GM19025 (cell line): Measurements from ENCODE around the gene UBA1.

Experiments
- ATAC-seq: cut with Tn5 transposase; IDR thresholded peaks from one replicate; pipeline ENCODE4 v1.9.1; 2021; ENCODE audit warnings: mild to moderate bottlenecking, low read depth, moderate library complexity; ENCODE audit not compliant: unreplicated experiment

UBA1 gene

DNA sequence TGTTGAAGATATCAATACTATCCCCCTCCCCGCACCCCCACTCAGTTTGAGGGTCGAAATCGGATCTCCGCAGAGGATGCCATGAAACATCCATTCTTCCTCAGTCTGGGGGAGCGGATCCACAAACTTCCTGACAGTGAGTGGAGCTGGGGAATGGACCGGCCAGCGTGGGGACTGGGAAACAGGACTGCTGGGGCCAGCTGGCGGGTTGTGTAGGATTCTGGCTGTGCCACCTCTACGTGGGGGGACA lies 33.6 kb downstream of the UBA1 start:
- ATAC-seq: no peak

DNA sequence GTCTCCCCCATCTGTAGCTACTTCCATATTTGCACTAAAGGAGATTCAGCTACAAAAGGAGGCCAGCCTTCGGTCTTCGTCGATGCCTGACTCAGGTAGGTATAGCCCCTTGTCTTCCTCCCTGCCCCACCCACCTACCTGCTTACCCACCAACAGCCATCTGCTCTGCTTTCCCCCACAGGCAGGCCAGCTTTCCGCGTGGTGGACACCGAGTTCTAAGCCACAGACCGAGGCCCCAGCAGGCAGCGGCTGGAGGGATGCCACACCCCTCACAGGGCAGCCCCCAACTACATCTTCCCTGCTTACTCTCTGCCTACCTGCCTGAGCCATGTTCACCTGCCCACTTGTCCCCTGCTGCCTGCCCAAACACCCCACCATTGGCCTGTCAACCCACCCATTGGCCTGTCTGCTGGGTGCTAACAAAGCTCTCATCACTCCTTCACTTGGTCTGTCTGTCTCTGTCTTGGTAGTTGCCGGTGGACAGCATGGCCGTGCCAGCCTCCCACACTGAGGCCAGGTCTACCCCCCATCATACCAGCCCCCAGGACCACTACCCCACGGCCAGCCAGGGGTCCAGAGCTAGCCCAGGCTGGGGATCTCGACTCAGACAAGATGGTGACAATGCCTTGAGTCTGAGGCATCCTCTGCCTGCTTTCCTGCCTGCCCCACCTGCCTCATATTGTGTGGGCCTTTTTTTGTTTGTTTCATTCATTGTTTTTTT lies 35.1 kb downstream of the UBA1 start:
- no peak for ATAC-seq

DNA sequence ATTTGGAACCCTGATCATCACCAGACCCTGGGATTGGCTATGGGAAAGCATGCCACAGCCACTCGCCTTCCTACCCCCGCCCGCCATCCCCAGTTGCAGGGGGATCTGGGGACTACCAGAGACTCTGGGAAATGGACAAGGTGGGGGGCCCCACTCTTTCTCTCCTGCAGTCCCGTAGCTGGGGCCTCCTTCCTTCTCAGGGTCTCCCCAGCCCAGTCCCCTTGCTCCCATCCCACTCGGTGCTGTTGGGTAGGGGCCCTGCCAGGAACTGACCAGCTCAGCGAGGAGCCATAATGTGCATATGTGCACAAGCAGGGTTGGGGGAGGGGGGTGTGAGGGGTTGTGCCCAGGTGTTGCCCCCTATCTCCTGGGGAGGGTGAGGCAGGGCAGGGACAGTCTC lies 35.8 kb downstream of the UBA1 start:
- ATAC-seq: no peak

DNA sequence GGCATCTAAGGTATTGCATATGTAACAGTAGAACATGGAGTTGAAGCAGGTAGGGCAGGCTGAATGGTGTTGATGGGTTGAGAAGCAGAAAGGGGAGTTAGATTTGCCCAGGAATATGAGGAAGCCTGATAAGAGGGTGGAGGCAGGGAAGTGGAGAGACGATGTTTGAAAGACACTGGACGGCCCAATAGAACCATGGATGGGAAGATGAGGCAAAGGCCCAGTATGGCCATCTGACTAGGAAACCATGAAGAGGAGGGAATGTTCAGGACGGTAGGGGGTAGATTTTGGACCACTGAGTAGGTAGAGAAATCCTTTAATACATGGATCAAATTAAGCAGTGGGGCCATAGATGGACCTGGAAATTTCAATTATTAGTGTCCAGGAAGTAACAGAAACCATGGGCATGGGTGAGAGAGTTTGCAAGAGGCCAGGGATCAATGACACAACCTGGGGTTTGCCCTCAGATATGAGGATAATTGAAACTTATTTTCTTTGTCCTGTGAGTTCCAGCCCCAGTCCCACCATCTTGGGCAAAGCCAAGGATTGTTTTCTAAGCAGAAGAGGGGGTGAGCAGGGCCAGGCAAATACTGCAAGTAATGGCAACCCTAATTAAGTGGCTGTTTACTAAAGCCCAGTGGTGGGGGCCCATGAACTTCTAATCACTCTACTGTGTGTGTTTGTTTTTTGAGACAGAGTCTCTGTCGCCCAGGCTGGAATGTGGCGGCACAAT lies 36.7 kb downstream of the UBA1 start:
- no peak for ATAC-seq

DNA sequence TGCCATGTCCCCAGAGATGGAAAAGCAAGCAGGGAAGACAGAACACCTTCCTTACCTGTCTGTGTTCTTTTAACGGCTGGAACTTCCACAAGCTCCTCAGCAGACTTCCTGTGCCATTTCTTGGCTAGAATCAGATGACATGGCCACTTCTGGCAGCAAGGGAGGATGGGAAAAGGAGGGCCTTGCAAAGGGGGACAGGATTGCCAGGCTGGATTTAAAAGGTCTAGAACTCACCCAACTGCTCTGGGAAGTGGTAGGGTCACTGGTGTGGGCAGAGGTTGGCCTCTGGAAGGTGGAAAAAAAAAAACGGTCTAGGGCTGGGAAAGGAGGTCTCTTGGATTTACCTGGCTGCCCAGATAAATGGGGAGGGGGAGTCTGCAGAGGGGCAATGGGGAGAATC lies 37.5 kb downstream of the UBA1 start:
- ATAC-seq: no peak

DNA sequence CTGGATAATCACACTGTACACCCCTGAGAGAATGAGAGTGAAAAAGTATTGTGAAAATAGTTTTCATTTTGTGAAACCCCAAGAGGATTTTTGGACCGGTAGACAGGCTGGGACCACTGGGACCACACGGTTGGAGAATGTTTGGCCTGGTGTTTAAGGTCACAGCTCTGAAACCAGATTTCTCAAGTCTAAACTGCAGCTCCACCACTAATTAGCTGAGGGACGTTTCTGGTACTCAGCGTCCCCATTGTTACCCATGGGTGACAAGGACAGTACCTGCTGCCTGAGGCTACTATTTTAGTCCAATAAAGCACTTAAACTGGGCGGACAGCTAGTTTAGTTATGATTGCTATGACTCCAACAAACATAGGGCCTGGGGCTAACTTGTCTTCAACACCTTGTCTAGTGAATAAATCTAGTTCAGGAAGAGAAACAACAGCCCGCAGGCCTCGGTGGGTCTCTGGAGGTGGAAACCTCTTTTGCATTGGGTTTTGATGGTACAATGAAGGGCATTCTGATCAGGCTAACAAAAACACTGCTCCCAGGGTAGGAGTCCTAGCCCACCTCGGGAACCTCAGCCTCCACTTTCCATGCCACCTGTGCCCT lies 38.7 kb downstream of the UBA1 start:
- no peak for ATAC-seq

DNA sequence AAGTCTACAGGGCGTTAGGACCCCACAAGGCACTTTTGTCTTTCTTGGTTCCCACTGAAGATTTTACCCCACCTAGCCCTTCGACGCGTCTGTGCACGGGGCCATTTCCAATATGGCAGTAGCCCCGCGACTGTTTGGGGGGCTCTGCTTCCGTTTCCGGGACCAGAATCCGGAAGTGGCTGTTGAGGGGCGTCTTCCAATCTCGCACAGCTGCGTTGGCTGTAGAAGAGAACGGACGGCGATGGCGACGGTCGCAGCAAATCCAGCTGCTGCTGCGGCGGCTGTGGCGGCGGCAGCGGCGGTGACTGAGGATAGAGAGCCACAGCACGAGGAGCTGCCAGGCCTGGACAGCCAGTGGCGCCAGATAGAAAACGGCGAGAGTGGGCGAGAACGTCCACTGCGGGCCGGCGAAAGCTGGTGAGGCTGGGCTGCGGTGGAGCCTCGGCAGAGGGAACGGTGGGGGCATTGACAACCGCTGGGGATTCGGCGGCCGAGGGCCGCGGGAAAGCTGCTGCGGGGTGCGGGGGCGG lies 39.2 kb downstream of the UBA1 start, which contains the start of gene USP11:
USP11 (plus strand) TSS at position 207 of the 530 bp plus-strand sequence; CDS start at position 242, 35 bp downstream.
- ATAC-seq: no peak

DNA sequence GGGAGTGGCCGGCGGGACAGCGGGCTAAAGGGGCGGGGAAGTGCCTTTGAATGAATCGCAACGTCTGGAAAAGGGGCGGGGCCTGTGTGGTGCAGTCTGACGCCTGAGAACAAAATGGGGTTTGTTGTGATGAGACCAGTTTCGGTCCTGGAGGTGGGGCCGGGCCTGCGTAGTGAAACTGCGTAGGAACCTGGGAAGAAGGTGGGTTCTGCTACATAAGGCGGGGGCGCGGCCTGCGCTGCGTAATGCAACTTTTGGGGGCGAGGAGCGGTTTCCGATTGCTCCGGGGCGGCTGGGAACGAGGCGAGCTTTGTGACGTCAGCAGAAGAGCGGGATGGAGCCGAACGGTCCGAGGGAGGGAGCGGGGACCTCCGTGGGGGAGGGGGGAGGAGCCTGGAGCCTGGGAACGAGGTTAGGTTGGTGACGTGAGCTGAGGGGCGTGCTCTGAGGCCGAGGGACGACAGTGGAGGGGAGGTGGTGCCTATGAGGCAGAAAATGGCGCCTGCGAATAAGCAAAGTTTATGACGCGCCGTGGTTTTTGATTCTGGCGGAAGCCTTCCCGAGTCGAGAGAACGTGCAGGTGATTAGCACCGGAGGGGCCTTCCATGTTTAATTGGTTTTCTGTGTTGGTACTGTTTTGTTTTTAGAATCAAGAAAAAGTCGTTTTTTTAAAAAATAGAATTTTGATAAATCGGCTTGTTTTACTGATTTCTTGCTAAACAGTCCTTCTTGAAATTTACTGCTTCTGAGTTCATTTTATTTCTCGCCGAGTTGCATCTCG lies 39.9 kb downstream of the UBA1 start:
- peak; percentile 84 for ATAC-seq

DNA sequence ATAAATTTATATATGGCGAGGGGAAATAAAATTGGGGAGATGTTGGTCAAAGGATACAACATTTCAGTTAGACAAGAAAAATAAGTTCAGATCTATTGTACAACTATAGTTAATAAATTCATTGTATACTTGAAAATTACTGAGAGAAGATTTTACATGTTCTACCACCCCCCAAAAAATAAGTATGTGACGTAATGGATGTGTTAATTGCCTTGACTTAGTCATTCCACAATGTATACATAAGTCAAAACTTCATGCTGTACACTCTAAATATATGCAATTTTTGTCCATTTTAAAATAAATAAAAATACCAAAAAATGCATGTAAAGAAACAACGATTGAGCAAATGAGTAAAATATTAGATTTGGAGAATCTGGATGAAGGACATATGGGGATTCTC lies 41.0 kb downstream of the UBA1 start:
- no peak for ATAC-seq

DNA sequence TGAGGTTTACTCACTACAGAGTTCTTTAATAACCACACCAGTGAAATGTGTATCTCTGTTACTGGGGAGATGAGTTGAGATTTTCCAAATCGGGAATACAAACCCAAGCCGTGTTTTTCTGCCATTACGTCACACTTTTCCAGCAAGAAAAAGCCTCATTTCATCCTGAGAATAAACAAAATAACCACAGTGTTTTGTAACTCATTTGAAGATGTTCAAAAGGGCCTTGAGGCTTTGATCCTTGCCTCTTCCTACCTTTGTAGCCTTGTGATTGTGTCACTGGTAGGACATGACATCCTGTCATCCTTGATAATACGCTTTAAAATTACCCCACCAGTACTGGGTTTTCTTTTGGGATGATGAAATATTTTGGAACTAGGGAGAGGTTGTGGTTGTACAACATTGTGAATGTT lies 42.1 kb downstream of the UBA1 start:
- no peak for ATAC-seq

DNA sequence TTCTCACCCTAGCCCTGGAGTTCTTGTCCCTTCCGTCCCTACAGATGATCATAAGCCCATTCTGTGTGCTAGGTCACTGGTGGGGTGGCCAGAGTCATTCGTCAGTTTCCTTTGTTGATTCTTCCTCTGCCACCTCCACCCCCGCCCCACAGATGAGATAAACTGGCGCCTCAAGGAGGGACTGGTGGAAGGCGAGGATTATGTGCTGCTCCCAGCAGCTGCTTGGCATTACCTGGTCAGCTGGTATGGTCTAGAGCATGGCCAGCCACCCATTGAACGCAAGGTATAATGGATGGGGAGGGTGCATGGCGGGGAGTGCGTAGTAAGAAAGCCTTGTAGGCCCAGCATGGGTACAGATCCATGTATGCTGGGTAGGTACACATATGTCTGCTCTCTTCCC lies 45.6 kb downstream of the UBA1 start:
- no peak for ATAC-seq

DNA sequence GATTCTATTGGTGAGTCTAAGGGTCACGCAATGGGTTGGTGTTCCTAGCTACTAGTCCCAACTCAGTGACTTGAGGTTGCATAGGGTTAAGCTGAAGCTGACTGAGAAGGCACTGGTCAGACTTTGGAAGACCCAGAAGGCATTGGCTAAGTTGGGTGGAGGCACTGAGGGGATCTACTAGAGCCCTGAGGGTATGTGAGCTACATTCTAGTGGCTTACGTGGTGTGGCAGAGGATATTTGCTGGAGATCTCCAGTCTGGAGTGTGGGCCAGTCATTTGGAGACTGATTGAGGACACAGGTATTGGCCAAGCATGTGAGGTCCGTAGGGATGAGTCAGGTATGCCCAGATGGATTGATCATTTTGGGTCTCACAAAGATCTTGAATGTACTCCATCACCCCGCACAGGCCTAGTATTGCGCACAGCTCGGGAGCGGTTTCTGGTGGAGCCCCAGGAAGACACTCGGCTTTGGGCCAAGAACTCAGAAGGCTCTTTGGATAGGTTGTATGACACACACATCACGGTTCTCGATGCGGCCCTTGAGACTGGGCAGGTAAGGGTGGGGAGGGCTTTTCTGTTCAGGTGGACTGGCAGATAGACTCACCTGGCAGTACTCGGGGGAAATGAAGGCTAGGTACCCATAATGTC lies 46.4 kb downstream of the UBA1 start:
- no peak for ATAC-seq

DNA sequence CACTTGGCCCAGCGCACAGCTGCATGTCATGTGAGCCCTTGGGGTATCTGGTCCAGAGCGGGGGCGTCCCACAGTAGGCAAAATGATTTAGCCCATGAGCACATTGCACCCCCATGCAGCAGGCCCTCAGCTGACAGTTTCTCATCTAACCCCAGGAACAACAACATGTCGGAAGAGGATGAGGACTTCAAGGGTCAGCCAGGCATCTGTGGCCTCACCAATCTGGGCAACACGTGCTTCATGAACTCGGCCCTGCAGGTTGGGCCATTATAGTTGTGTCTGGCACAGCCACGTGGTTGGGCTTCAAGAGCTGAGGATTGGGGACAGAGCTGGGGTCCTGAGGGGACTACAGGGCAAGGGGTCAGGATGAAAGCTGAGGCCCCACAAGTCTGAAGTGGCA lies 47.0 kb downstream of the UBA1 start:
- no peak for ATAC-seq

DNA sequence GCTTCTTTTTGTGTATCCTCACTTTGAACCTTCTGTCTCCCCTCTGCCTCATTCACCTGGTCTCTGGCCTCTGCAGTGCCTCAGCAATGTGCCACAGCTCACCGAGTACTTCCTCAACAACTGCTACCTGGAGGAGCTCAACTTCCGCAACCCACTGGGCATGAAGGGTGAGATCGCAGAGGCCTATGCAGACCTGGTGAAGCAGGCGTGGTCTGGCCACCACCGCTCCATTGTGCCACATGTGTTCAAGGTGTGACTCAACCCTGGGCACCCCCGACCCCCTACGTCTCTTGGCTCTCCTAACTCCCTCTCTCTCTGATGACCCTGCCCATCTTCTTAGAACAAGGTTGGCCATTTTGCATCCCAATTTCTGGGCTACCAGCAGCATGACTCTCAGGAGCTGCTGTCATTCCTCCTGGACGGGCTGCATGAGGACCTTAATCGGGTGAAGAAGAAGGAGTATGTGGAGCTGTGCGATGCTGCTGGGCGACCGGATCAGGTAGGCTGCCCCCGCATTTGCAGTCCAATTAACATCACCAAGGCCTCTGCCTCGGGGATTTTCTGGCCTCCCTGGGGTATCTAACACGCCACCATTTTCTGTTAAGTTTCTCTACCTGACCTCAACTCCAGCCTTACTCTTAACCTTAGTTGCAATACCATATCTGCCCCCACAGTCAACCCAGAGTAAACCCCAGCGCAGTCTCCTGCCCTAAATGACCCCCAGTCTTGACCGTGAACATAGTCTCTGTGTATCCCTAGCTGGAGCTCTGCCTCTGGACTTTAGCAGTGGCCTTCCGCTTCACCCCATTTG lies 47.8 kb downstream of the UBA1 start:
- no peak for ATAC-seq

DNA sequence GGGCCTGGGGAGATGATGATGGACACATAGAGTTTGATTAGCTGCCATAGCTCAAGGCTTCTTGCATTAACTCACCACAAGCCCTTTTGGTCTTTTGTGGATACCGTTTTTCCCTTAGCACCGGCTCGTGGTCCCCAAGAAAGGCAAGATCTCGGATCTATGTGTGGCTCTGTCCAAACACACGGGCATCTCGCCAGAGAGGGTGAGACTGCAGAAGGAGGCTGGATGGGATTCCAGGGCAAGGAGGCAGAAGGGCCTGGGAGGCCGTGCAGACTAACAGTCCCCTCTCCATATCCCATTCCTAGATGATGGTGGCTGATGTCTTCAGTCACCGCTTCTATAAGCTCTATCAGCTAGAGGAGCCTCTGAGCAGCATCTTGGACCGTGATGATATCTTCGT lies 48.7 kb downstream of the UBA1 start:
- no peak for ATAC-seq

DNA sequence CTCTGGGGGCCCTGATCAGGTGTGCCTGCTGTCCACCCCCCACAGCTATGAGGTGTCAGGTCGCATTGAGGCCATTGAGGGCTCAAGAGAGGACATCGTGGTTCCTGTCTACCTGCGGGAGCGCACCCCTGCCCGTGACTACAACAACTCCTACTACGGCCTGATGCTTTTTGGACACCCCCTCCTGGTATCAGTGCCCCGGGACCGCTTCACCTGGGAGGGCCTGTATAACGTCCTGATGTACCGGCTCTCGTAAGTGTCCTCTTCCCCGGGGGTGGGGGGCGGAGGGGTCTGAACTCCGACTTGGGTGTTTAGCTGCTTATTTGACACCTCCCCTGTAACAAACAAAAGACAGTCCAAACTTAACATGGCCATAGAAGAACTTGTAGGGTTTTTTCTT lies 49.7 kb downstream of the UBA1 start:
- no peak for ATAC-seq

DNA sequence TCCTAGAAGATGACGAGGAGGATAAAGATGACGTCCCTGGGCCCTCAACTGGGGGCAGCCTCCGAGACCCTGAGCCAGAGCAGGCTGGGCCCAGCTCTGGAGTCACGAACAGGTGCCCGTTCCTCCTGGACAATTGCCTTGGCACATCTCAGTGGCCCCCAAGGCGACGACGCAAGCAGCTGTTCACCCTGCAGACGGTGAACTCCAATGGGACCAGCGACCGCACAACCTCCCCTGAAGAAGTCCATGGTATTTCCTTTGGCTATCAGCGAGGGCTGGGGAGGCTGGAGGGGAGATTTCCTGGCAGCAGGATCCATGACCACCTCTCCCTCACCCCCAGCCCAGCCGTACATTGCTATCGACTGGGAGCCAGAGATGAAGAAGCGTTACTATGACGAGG lies 51.0 kb downstream of the UBA1 start:
- no peak for ATAC-seq

DNA sequence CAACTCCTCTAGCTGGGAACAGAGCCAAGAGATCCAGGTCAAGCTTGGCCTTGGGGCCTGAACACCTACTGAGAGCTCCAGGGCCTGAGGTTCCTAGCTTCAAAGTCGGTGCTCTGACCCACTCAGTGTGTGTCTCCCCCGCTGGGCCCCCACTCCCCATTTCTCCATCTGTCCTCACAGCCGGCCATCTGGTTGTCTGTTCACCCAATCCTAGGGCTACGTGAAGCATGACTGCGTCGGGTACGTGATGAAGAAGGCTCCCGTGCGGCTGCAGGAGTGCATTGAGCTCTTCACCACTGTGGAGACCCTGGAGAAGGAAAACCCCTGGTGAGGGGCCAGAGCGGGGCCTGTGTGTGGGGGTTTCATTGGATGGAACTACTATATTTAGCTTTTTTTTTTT lies 51.5 kb downstream of the UBA1 start:
- ATAC-seq: no peak

DNA sequence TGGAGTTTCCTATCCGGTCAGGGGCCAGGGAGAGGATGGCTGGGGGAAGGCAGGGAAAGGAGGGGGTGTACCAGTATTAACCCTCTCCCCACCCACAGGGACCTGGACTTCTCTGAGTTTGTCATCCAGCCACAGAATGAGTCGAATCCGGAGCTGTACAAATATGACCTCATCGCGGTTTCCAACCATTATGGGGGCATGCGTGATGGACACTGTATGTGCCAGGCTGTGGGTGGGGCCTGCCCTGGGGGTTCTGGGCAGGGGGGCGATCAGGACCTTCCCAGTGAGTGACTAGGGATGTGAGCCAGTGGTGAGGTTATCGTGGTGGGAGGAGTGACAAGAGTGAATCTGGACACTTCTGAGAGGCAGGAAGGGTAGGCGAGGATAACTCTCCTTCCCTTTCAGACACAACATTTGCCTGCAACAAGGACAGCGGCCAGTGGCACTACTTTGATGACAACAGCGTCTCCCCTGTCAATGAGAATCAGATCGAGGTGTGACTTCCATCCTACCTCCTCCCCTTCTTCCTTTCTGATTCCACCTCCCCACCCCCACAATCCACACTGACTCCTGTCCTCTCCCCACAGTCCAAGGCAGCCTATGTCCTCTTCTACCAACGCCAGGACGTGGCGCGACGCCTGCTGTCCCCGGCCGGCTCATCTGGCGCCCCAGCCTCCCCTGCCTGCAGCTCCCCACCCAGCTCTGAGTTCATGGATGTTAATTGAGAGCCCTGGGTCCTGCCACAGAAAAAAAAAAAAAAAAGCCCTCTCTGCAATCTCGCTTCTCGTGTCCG lies 53.8 kb downstream of the UBA1 start:
- no peak for ATAC-seq
